ENCODE measurements around the gene ATF7IP2. TPM values are rescaled to one million over a fixed set of nuclear protein-coding genes. Genes with fewer than 3 reads are reported as not detected.
A peak's percentile ranks its signal among the peaks of the same experiment; 100 is the strongest.

ATF7IP2 gene
- total and polyA plus RNA-seq, 2 of the 13 experiments (the other 11 are each of a cell fraction or from before 2014, with no cell fraction given): 117 to 217 TPM

GRCh38 chr16:10519929-10520868 lies 134.3 kb downstream of the ATF7IP2 start (continued):
- TF ChIP-seq CSRNP1 (CRISPR knock-in tag; IDR thresholded peaks at IDR 0.05) (no peak), FOXO1 (CRISPR knock-in tag; IDR thresholded peaks at IDR 0.05) (peak; percentile 60), U2AF1 (optimal IDR thresholded peaks at IDR 0.05; ENCODE audit: low read depth, low read length) (peak; percentile 48), ZNF136 (CRISPR knock-in tag; IDR thresholded peaks at IDR 0.05; ENCODE audit: low read depth) (no peak), EED (CRISPR knock-in tag; IDR thresholded peaks at IDR 0.05) (peak; percentile 44; the same call in 1 of the 2 replicates), HHEX (CRISPR knock-in tag; IDR thresholded peaks at IDR 0.05) (peak; percentile 59; the same call in 1 of the 2 replicates), ZSCAN29 (CRISPR knock-in tag; conservative IDR thresholded peaks at IDR 0.05) (peak; percentile 20; the same call in 1 of the 2 replicates), GATA4 (IDR thresholded peaks at IDR 0.05; ENCODE audit: borderline replicate concordance, low read depth) (no peak), PLRG1 (conservative IDR thresholded peaks at IDR 0.05) (no peak), FOXA3 (CRISPR knock-in tag; IDR thresholded peaks at IDR 0.05) (peak; percentile 94), ZUFSP (CRISPR knock-in tag; IDR thresholded peaks at IDR 0.05; ENCODE audit: borderline replicate concordance) (no peak), POLR2AphosphoS2 (IDR thresholded peaks at IDR 0.05; ENCODE audit: low read depth, low read length) (no peak), HNRNPUL1 (IDR thresholded peaks at IDR 0.05; ENCODE audit: low read depth, low read length) (no peak), ZNF577 (CRISPR knock-in tag; IDR thresholded peaks at IDR 0.05; ENCODE audit: borderline replicate concordance, low read depth) (no peak), ZMYM2 (CRISPR knock-in tag; IDR thresholded peaks at IDR 0.05) (0 out of 2 replicates have a peak, but pooled peaks have one; percentile 45), SOX5 (CRISPR knock-in tag; IDR thresholded peaks at IDR 0.05; ENCODE audit: borderline replicate concordance) (peak; percentile 97), HINFP (CRISPR knock-in tag; IDR thresholded peaks at IDR 0.05; ENCODE audit: low read depth) (peak; percentile 17; the same call in 1 of the 2 replicates), ELF3 (CRISPR knock-in tag; IDR thresholded peaks at IDR 0.05) (peak; percentile 99), MAZ (IDR thresholded peaks at IDR 0.05; ENCODE audit: borderline replicate concordance, low read depth, low read length) (no peak), MAZ (CRISPR knock-in tag; IDR thresholded peaks at IDR 0.05; ENCODE audit: low read depth) (no peak), ZC3H4 (CRISPR knock-in tag; IDR thresholded peaks at IDR 0.05; ENCODE audit: borderline replicate concordance) (no peak), HDAC6 (IDR thresholded peaks at IDR 0.05; ENCODE audit: low read depth, low read length) (no peak), U2AF2 (IDR thresholded peaks at IDR 0.05; ENCODE audit: low read depth, low read length) (no peak)
- TF ChIP-seq, protein P1, sequence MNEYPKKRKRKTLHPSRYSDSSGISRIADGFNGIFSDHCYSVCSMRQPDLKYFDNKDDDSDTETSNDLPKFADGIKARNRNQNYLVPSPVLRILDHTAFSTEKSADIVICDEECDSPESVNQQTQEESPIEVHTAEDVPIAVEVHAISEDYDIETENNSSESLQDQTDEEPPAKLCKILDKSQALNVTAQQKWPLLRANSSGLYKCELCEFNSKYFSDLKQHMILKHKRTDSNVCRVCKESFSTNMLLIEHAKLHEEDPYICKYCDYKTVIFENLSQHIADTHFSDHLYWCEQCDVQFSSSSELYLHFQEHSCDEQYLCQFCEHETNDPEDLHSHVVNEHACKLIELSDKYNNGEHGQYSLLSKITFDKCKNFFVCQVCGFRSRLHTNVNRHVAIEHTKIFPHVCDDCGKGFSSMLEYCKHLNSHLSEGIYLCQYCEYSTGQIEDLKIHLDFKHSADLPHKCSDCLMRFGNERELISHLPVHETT (CRISPR knock-in tag; conservative IDR thresholded peaks at IDR 0.05): no peak
